IMR-90 (cell line): Measurements from ENCODE around the gene RSRC2. TPM values are rescaled to one million over a fixed set of nuclear protein-coding genes. Genes with fewer than 3 reads are reported as not detected.

Experiments used
- ATAC-seq: fragments of 200-7000 bp; cut with Tn5 transposase; 2 replicates; pipeline ENCODE4 v1.9.1; 2020; ENCODE audit warnings: low read depth, mild to moderate bottlenecking, moderate library complexity
- BruUV-seq: library from RNA; stranded (reverse); fragments of 400-500 nt; replicated peaks from 2 replicates; lab custom pipeline; 2021; lab: Mats Ljungman, UMichigan
- CTCF ChIA-PET: fragments of 300-600 bp; formaldehyde crosslinking; extraction: SDS; loops from one replicate; lab custom pipeline; 2021; ENCODE audit warnings: antibody characterized with exemption; lab: Yijun Ruan, JAX
- POLR2A ChIA-PET: fragments of 300-600 bp; sonication (Branson Sonifier 250); formaldehyde crosslinking; loops from one replicate; lab custom pipeline; 2022; ENCODE audit warnings: antibody characterized with exemption; ENCODE audit not compliant: unreplicated experiment; lab: Charles Lee
- DNase-seq: peaks from one replicate; pipeline ENCODE4 v3.0.0; 2013
- H2AFZ ChIP-seq: replicated peaks from 2 replicates; pipeline ENCODE3; 2013; ENCODE audit warnings: low read length, mild to moderate bottlenecking; ENCODE audit not compliant: poor library complexity
- H2AK5ac ChIP-seq: 2 replicates; pipeline ENCODE4 v1.6.1; 2013; ENCODE audit warnings: low read depth, low read length, inconsistent platforms
- H2AK9ac ChIP-seq: replicated peaks from 2 replicates; pipeline ENCODE3; 2013; ENCODE audit warnings: mild to moderate bottlenecking, low read depth, low read length, moderate library complexity; ENCODE audit not compliant: poor library complexity
- H2BK120ac ChIP-seq: 2 replicates; pipeline ENCODE4 v1.6.1; 2013; ENCODE audit warnings: low read depth, low read length, inconsistent platforms
- H2BK15ac ChIP-seq: 3 replicates; pipeline ENCODE4 v1.6.1; 2013; ENCODE audit warnings: low read depth, low read length, inconsistent platforms
- H2BK20ac ChIP-seq: 2 replicates; pipeline ENCODE4 v1.6.1; 2013; ENCODE audit warnings: low read depth, mild to moderate bottlenecking, inconsistent platforms, low read length, moderate library complexity
- H2BK5ac ChIP-seq: 2 replicates; pipeline ENCODE4 v1.6.1; 2013; ENCODE audit warnings: mild to moderate bottlenecking, low read depth, low read length, inconsistent platforms; ENCODE audit not compliant: poor library complexity, severe bottlenecking
- H3K14ac ChIP-seq: replicated peaks from 2 replicates; pipeline ENCODE4 v1.6.1; 2013; ENCODE audit warnings: low read depth, low read length, inconsistent platforms
- H3K18ac ChIP-seq: 2 replicates; pipeline ENCODE4 v1.6.1; 2013; ENCODE audit warnings: low read depth, low read length, control low read depth
- H3K23ac ChIP-seq: 2 replicates; pipeline ENCODE4 v1.6.1; 2013; ENCODE audit warnings: low read depth, low read length, inconsistent platforms
- H3K27ac ChIP-seq: 2 replicates; pipeline ENCODE4 v1.5.1; 2013; ENCODE audit warnings: mild to moderate bottlenecking, control low read depth, low read length; ENCODE audit not compliant: insufficient read depth
- H3K27me3 ChIP-seq: 2 replicates; pipeline ENCODE4 v1.6.1; 2013; ENCODE audit warnings: low read length; ENCODE audit not compliant: control insufficient read depth, insufficient read depth
- H3K36me3 ChIP-seq: 2 replicates; pipeline ENCODE4 v1.6.1; 2013; ENCODE audit warnings: low read length, mixed read lengths; ENCODE audit not compliant: control insufficient read depth, insufficient read depth
- H3K4ac ChIP-seq: 2 replicates; pipeline ENCODE4 v1.6.1; 2013; ENCODE audit warnings: low read depth, low read length, inconsistent platforms
- H3K4me1 ChIP-seq: 2 replicates; pipeline ENCODE4 v1.6.1; 2013; ENCODE audit warnings: low read length, mixed read lengths; ENCODE audit not compliant: control insufficient read depth, insufficient read depth
- H3K4me2 ChIP-seq: 2 replicates; pipeline ENCODE4 v1.6.1; 2013; ENCODE audit warnings: low read depth, mild to moderate bottlenecking, control low read depth, low read length, moderate library complexity
- H3K4me3 ChIP-seq: 2 replicates; pipeline ENCODE4 v1.5.1; 2013; ENCODE audit warnings: low read depth, mild to moderate bottlenecking, control low read depth, low read length, moderate library complexity; ENCODE audit not compliant: insufficient read depth
- H3K56ac ChIP-seq: 2 replicates; pipeline ENCODE4 v1.6.1; 2013; ENCODE audit warnings: low read length, inconsistent platforms; ENCODE audit not compliant: insufficient read depth; ENCODE audit errors: extremely low read depth
- H3K79me1 ChIP-seq, 2 experiments: 2 replicates each; pipeline ENCODE4 v1.6.1; 2013; ENCODE audit warnings: low read length in 2 of 2, inconsistent platforms in 1 of 2, low read depth in 1 of 2
- H3K9ac ChIP-seq: 2 replicates; pipeline ENCODE4 v1.6.1; 2013; ENCODE audit warnings: low read depth, low read length, control low read depth
- H3K9me1 ChIP-seq: 2 replicates; pipeline ENCODE4 v1.6.1; 2013; ENCODE audit warnings: low read length, inconsistent platforms; ENCODE audit not compliant: insufficient read depth
- H3K9me3 ChIP-seq: 2 replicates; pipeline ENCODE4 v1.6.1; 2013; ENCODE audit warnings: low read length; ENCODE audit not compliant: control insufficient read depth, insufficient read depth
- H4K20me1 ChIP-seq: 2 replicates; pipeline ENCODE4 v1.6.1; 2013; ENCODE audit warnings: low read length, inconsistent platforms; ENCODE audit not compliant: insufficient read depth
- H4K5ac ChIP-seq: 2 replicates; pipeline ENCODE4 v1.6.1; 2013; ENCODE audit warnings: mild to moderate bottlenecking, low read depth, low read length, control low read depth
- H4K8ac ChIP-seq, 2 experiments: 2 replicates each; pipeline ENCODE4 v1.6.1; 2013; ENCODE audit warnings: low read depth in 2 of 2, low read length in 2 of 2, control low read depth in 1 of 2, inconsistent platforms in 1 of 2
- H4K91ac ChIP-seq: 2 replicates; pipeline ENCODE4 v1.6.1; 2013; ENCODE audit warnings: low read depth, low read length, inconsistent platforms; ENCODE audit not compliant: insufficient read depth
- BHLHE40 ChIP-seq: fragments of 150-350 bp; IDR thresholded peaks from 2 replicates; pipeline ENCODE4 v1.6.1; 2016; ENCODE audit warnings: mild to moderate bottlenecking, low read depth, low read length
- CHD1 ChIP-seq: IDR thresholded peaks from 2 replicates; pipeline ENCODE4 v1.6.1; 2012; ENCODE audit warnings: low read depth, low read length, improper control_type of control experiment
- MAFK ChIP-seq: IDR thresholded peaks from 2 replicates; pipeline ENCODE4 v1.6.1; 2012; ENCODE audit warnings: low read depth, low read length, improper control_type of control experiment
- POLR2A ChIP-seq: IDR thresholded peaks from 2 replicates; pipeline ENCODE4 v1.6.1; 2012; ENCODE audit warnings: mild to moderate bottlenecking, low read depth, low read length
- RCOR1 ChIP-seq: IDR thresholded peaks from 2 replicates; pipeline ENCODE4 v1.6.1; 2012; ENCODE audit warnings: mild to moderate bottlenecking, low read length, improper control_type of control experiment; ENCODE audit not compliant: insufficient replicate concordance
- SMC3 ChIP-seq: fragments of 150-350 bp; IDR thresholded peaks from 2 replicates; pipeline ENCODE4 v1.6.1; 2016; ENCODE audit warnings: low read depth, mild to moderate bottlenecking, antibody characterized with exemption, low read length, moderate library complexity
- USF2 ChIP-seq: fragments of 150-350 bp; IDR thresholded peaks from 2 replicates; pipeline ENCODE4 v1.6.1; 2017; ENCODE audit warnings: mild to moderate bottlenecking, antibody characterized with exemption, low read length, low read depth
- WGBS, 2 experiments: methylation state at CpG; one replicate each; pipeline versions ENCODE4 v1.1.5 to v1.1.7; 2013; ENCODE audit warnings: missing lambda C conversion rate in 2 of 2; ENCODE audit not compliant: insufficient read length in 1 of 2; ENCODE audit errors: extremely low coverage in 2 of 2; 5-methylcytosine and 5-hydroxymethylcytosine counted together
- dilution Hi-C: fragments of 300-500 bp; cut with HindIII; formaldehyde crosslinking; loops from one replicate; pipeline ENCODE4 v1.14.3; 2018; ENCODE audit warnings: low sequenced_read_pairs; ENCODE audit not compliant: unreplicated experiment
- in situ Hi-C: fragments of 300-500 bp; cut with MboI; formaldehyde crosslinking; loops from 3 replicates; pipeline ENCODE4 v1.14.3; 2019; ENCODE audit warnings: low sequenced_read_pairs, inconsistent platforms, mixed read lengths
- intact Hi-C: fragments of 100-400 bp; cut with micrococcal nuclease; formaldehyde crosslinking; loops from 2 replicates; pipeline ENCODE4 v1.10.0; 2022
- polyA plus RNA-seq, 3 experiments: library from polyadenylated mRNA; depleted of rRNA; stranded (reverse); fragments of >200 nt; gene quantifications; 2 replicates each; pipeline ENCODE4 v1.2.3, GENCODE V29; 2012; ENCODE audit warnings: low replicate concordance in 1 of 3
- total RNA-seq: library from RNA; depleted of rRNA; stranded (reverse); fragments of >200 nt; gene quantifications from 2 replicates; pipeline ENCODE4 v1.2.3, GENCODE V29; 2012
- TF ChIP-seq, protein P1 (sequence below): fragments of 150-350 bp; IDR thresholded peaks from 2 replicates; pipeline ENCODE4 v1.6.1; 2016; ENCODE audit warnings: low read depth, mild to moderate bottlenecking, low read length, moderate library complexity, borderline replicate concordance

Gene RSRC2
- total and polyA plus RNA-seq, 2 of the 4 experiments (the other 2 are of a cell fraction): 18.6 to 31.5 TPM

DNA sequence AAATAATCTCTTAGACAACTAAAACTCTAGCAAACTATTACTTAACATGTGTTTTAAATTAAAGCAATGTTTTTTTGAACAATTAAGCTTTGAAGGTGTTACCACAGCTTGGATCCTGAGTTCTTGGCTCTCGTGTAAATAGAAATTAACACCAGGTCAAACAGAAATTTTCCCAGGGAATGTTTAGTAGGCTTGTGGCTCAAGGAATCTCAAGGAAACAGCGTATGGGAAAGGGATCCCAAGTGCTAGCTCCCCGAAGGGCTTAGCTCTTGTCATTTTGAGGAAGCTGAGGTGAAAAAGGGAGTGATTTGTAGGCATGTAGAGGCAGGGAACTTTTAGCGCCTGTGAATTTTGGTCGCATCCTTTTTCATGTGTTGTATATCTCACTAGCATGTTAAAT, 11.8 kb upstream of the RSRC2 start:
- Histone ChIP-seq H3K79me1 (peaks cover 10 to 12% of the 10 kb centered on the region in 2 experiments; a peak in 2 of 4 replicates), H4K91ac (no peak overlapping the region), H3K4ac (no peak overlapping the region), H2AFZ (no peak overlapping the region), H2AK5ac (no peak overlapping the region), H3K14ac (no peak overlapping the region), H3K4me2 (no peak overlapping the region), H3K36me3 (peaks cover 13% of the 10 kb centered on the region), H4K8ac (no peak overlapping the region), H3K18ac (no peak overlapping the region), H3K4me1 (no peaks in the 10 kb centered on the region), H3K9me1 (no peaks in the 10 kb centered on the region), H3K56ac (no peak overlapping the region), H3K23ac (no peak overlapping the region), H3K9ac (no peak overlapping the region), H3K27ac (no peak overlapping the region), H2BK15ac (no peak overlapping the region), H2BK5ac (no peak overlapping the region), H2BK20ac (no peak overlapping the region), H4K5ac (no peak overlapping the region), H3K4me3 (no peak overlapping the region), H3K9me3 (no peaks in the 10 kb centered on the region), H2BK120ac (no peak overlapping the region), H3K27me3 (no peaks in the 10 kb centered on the region), H2AK9ac (no peak overlapping the region), H4K20me1 (no peaks in the 10 kb centered on the region)
- ATAC-seq: no peak
- no TSS peak for BruUV-seq
- in situ Hi-C loops (no loop called here), intact Hi-C loops (loop anchor here (5.0 kb wide), 1 partner anchor 49 kb away; no protein-coding TSS in a partner anchor), dilution Hi-C loops (no loop called here)
- TF ChIP-seq MAFK (no peak), BHLHE40 (no peak), CHD1 (no peak), SMC3 (no peak), RCOR1 (no peak), USF2 (no peak), POLR2A (no peak)
- TF ChIP-seq, protein P1, sequence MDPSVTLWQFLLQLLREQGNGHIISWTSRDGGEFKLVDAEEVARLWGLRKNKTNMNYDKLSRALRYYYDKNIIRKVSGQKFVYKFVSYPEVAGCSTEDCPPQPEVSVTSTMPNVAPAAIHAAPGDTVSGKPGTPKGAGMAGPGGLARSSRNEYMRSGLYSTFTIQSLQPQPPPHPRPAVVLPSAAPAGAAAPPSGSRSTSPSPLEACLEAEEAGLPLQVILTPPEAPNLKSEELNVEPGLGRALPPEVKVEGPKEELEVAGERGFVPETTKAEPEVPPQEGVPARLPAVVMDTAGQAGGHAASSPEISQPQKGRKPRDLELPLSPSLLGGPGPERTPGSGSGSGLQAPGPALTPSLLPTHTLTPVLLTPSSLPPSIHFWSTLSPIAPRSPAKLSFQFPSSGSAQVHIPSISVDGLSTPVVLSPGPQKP: no peak
- DNase-seq: no peak
- POLR2A ChIA-PET: interaction anchor here (0.6 kb wide), 1 partner anchor 961 kb away, joined by 3 read pairs; no protein-coding TSS in a partner anchor
- CTCF ChIA-PET: no interaction called here
- WGBS, 2 experiments: no CpG with 5 or more reads among the region's 5 CpGs
